H9 (cell line): ENCODE measurements around the gene ZNF354C. TPM values are rescaled to one million over a fixed set of nuclear protein-coding genes. Genes with fewer than 3 reads are reported as not detected.

Experiments
- DNase-seq: peaks from one replicate; pipeline ENCODE4 v3.0.0-alpha.2; 2017
- H2AFZ ChIP-seq: one replicate; pipeline ENCODE4 v1.6.1; 2013; ENCODE audit warnings: mild to moderate bottlenecking, low read length, control low read depth, moderate library complexity
- H2AK5ac ChIP-seq: 2 replicates; pipeline ENCODE4 v1.6.1; 2013; ENCODE audit warnings: low read length, control low read depth, mixed read lengths; ENCODE audit not compliant: insufficient read length
- H2BK120ac ChIP-seq: one replicate; pipeline ENCODE4 v1.6.1; 2013; ENCODE audit warnings: low read depth, mild to moderate bottlenecking, low read length, control low read depth, inconsistent platforms; ENCODE audit not compliant: poor library complexity, severe bottlenecking
- H2BK12ac ChIP-seq: 2 replicates; pipeline ENCODE4 v1.6.1; 2013; ENCODE audit warnings: low read length, control low read depth, mixed read lengths, low read depth; ENCODE audit not compliant: insufficient read length
- H2BK15ac ChIP-seq: 2 replicates; pipeline ENCODE4 v1.6.1; 2013; ENCODE audit warnings: low read depth, low read length, control low read depth
- H2BK20ac ChIP-seq: one replicate; pipeline ENCODE4 v1.6.1; 2013; ENCODE audit warnings: low read depth, mild to moderate bottlenecking, low read length, control low read depth, inconsistent platforms; ENCODE audit not compliant: poor library complexity, severe bottlenecking
- H2BK5ac ChIP-seq: 2 replicates; pipeline ENCODE4 v1.6.1; 2013; ENCODE audit warnings: low read length, control low read depth, mixed read lengths; ENCODE audit not compliant: insufficient read length
- H3K14ac ChIP-seq: 2 replicates; pipeline ENCODE4 v1.6.1; 2013; ENCODE audit warnings: low read length, control low read depth; ENCODE audit not compliant: insufficient read depth
- H3K18ac ChIP-seq: 2 replicates; pipeline ENCODE4 v1.6.1; 2013; ENCODE audit warnings: low read depth, mild to moderate bottlenecking, mixed read lengths, low read length, control low read depth; ENCODE audit not compliant: insufficient read length
- H3K23ac ChIP-seq: 2 replicates; pipeline ENCODE4 v1.6.1; 2013; ENCODE audit warnings: low read length, control low read depth, mixed read lengths, low read depth; ENCODE audit not compliant: insufficient read length
- H3K23me2 ChIP-seq: 2 replicates; pipeline ENCODE4 v1.6.1; 2013; ENCODE audit warnings: low read depth, mild to moderate bottlenecking, mixed read lengths, low read length, control low read depth; ENCODE audit not compliant: insufficient read length, poor library complexity, severe bottlenecking
- H3K27ac ChIP-seq: 2 replicates; pipeline ENCODE4 v1.5.1; 2013; ENCODE audit warnings: low read length, control low read depth, mixed read lengths, low read depth; ENCODE audit not compliant: insufficient read length
- H3K27me3 ChIP-seq: 2 replicates; pipeline ENCODE4 v1.6.1; 2013; ENCODE audit warnings: low read length, control low read depth, inconsistent platforms; ENCODE audit not compliant: insufficient read depth
- H3K4ac ChIP-seq: 2 replicates; pipeline ENCODE4 v1.6.1; 2013; ENCODE audit warnings: low read depth, mild to moderate bottlenecking, control low read depth, inconsistent platforms, low read length, moderate library complexity
- H3K4me1 ChIP-seq: 2 replicates; pipeline ENCODE4 v1.6.1; 2013; ENCODE audit warnings: low read length, control low read depth, inconsistent platforms; ENCODE audit not compliant: insufficient read depth
- H3K4me2 ChIP-seq: 2 replicates; pipeline ENCODE4 v1.6.1; 2013; ENCODE audit warnings: low read length, control low read depth, mixed read lengths; ENCODE audit not compliant: insufficient read length, insufficient read depth
- H3K56ac ChIP-seq: 2 replicates; pipeline ENCODE4 v1.6.1; 2013; ENCODE audit warnings: low read depth, mild to moderate bottlenecking, mixed read lengths, low read length, control low read depth; ENCODE audit not compliant: insufficient read length
- H3K79me1 ChIP-seq: 2 replicates; pipeline ENCODE4 v1.6.1; 2013; ENCODE audit warnings: low read depth, mild to moderate bottlenecking, moderate library complexity, low read length, control low read depth, inconsistent platforms; ENCODE audit not compliant: insufficient read depth, poor library complexity, severe bottlenecking
- H3K79me2 ChIP-seq: 2 replicates; pipeline ENCODE4 v1.6.1; 2013; ENCODE audit warnings: low read length, control low read depth, inconsistent platforms; ENCODE audit not compliant: insufficient read depth
- H3K9ac ChIP-seq: 2 replicates; pipeline ENCODE4 v1.6.1; 2013; ENCODE audit warnings: low read length, control low read depth, mixed read lengths; ENCODE audit not compliant: insufficient read length; ENCODE audit errors: extremely low read depth
- H3K9me3 ChIP-seq: one replicate; pipeline ENCODE4 v1.6.1; 2013; ENCODE audit warnings: low read depth, low read length, inconsistent platforms; ENCODE audit not compliant: control insufficient read depth
- H3T11ph ChIP-seq: one replicate; pipeline ENCODE4 v1.6.1; 2013; ENCODE audit warnings: mild to moderate bottlenecking, low read length, control low read depth, inconsistent platforms
- H4K20me1 ChIP-seq: one replicate; pipeline ENCODE4 v1.6.1; 2013; ENCODE audit not compliant: control insufficient read depth, insufficient read length, insufficient read depth
- H4K5ac ChIP-seq: 2 replicates; pipeline ENCODE4 v1.6.1; 2013; ENCODE audit warnings: low read depth, mild to moderate bottlenecking, mixed read lengths, low read length, control low read depth; ENCODE audit not compliant: insufficient read length
- H4K8ac ChIP-seq: replicated peaks from 2 replicates; pipeline ENCODE4 v1.6.1; 2013; ENCODE audit warnings: low read length, control low read depth, mixed read lengths, low read depth; ENCODE audit not compliant: insufficient read length
- H4K91ac ChIP-seq: 2 replicates; pipeline ENCODE4 v1.6.1; 2013; ENCODE audit warnings: low read depth, mild to moderate bottlenecking, moderate library complexity, mixed read lengths, low read length, control low read depth; ENCODE audit not compliant: insufficient read length
- H3K27ac Mint-ChIP-seq, 3 experiments: 2 replicates in 2 of 3; 3 replicates in 1 of 3; pipeline ENCODE4 v1.8.0; 2020 to 2021; ENCODE audit warnings: mixed read lengths in 3 of 3, mild to moderate bottlenecking in 1 of 3, moderate library complexity in 1 of 3
- H3K27me3 Mint-ChIP-seq: 2 replicates; pipeline ENCODE4 v1.8.0; 2021; ENCODE audit warnings: low read depth, mild to moderate bottlenecking, moderate library complexity, mixed read lengths
- H3K36me3 Mint-ChIP-seq, 3 experiments: 2 replicates in 2 of 3; 3 replicates in 1 of 3; pipeline ENCODE4 v1.8.0; 2020 to 2021; ENCODE audit warnings: low read depth in 3 of 3, mixed read lengths in 3 of 3; ENCODE audit not compliant: insufficient read depth in 1 of 3
- H3K4me1 Mint-ChIP-seq, 2 experiments: 2 replicates each; pipeline ENCODE4 v1.8.0; 2020; ENCODE audit warnings: mixed read lengths in 2 of 2
- H3K4me3 Mint-ChIP-seq, 2 experiments: 2 replicates in 1 of 2; 3 replicates in 1 of 2; pipeline ENCODE4 v1.8.0; 2020 to 2021; ENCODE audit warnings: mild to moderate bottlenecking in 2 of 2, mixed read lengths in 2 of 2, moderate library complexity in 1 of 2
- H3K9me3 Mint-ChIP-seq, 2 experiments: 2 replicates in 1 of 2; 3 replicates in 1 of 2; pipeline ENCODE4 v1.8.0; 2020; ENCODE audit warnings: mild to moderate bottlenecking in 2 of 2, mixed read lengths in 2 of 2, moderate library complexity in 1 of 2
- CTCF ChIP-seq: fragments of 200-600 bp; sonication (generic); conservative IDR thresholded peaks from 3 replicates; pipeline ENCODE4 v1.8.0; 2021; ENCODE audit warnings: antibody characterized with exemption, mild to moderate bottlenecking
- WGBS: extraction: QIAGEN DNeasy Blood & Tissue Kit; methylation state at CpG from one replicate; pipeline ENCODE4 v1.1.7; 2013; ENCODE audit warnings: missing lambda C conversion rate, low lambda C conversion rate, mixed read lengths; ENCODE audit not compliant: insufficient read length; ENCODE audit errors: extremely low coverage; 5-methylcytosine and 5-hydroxymethylcytosine counted together
- total RNA-seq: library from RNA; stranded (reverse); gene quantifications from 2 replicates; pipeline ENCODE4 v1.2.1, GENCODE V29; 2021

The ZNF354C gene
- total RNA-seq, 1 experiment from 2014 or later = 5.4 TPM

GRCh38 chr5:179114756-179115155 lies 54.6 kb downstream of the ZNF354C start:
- no peak overlapping the region for H3K4me2 ChIP-seq
- no peak overlapping the region for H2BK20ac ChIP-seq
- Mint-ChIP-seq H3K9me3 (peaks cover 85 to 89% of the 10 kb centered on the region in 2 experiments), H3K4me1 (no peaks in the 10 kb centered on the region), H3K27me3 (peaks cover 21% of the 10 kb centered on the region), H3K27ac (no peak overlapping the region), H3K4me3 (no peak overlapping the region), H3K36me3 (peaks cover 1 to 18% (median 13%) of the 10 kb centered on the region in 3 experiments; a peak in 6 of 7 replicates)
- no peak overlapping the region for H3K23ac ChIP-seq
- H4K91ac ChIP-seq = no peak overlapping the region
- no peaks in the 10 kb centered on the region for H3K4me1 ChIP-seq
- no peak overlapping the region for H2BK120ac ChIP-seq
- peaks cover 24% of the 10 kb centered on the region for H3K9me3 ChIP-seq
- H3T11ph ChIP-seq = no peak overlapping the region
- no peak overlapping the region for H3K27ac ChIP-seq
- no peak overlapping the region for H4K8ac ChIP-seq
- no peaks in the 10 kb centered on the region for H3K23me2 ChIP-seq
- H3K27me3 ChIP-seq = no peaks in the 10 kb centered on the region
- no peak overlapping the region for H3K9ac ChIP-seq
- no peak overlapping the region for H2BK15ac ChIP-seq
- no peak overlapping the region for H2BK12ac ChIP-seq
- no peak overlapping the region for H3K4ac ChIP-seq
- WGBS = no CpG with 5 or more reads among the region's 7 CpGs
- H3K79me2 ChIP-seq = no peaks in the 10 kb centered on the region
- no peaks in the 10 kb centered on the region for H3K79me1 ChIP-seq
- no peak overlapping the region for H2AFZ ChIP-seq
- H3K18ac ChIP-seq = no peak overlapping the region
- no peak overlapping the region for H2AK5ac ChIP-seq
- no peak for TF ChIP-seq CTCF
- no peak overlapping the region for H3K56ac ChIP-seq
- no peak overlapping the region for H2BK5ac ChIP-seq
- H3K14ac ChIP-seq = no peak overlapping the region
- no peaks in the 10 kb centered on the region for H4K20me1 ChIP-seq
- no peak overlapping the region for H4K5ac ChIP-seq
- no peak for DNase-seq
